Measurements from ENCODE around the gene DENND2C. TPM values are rescaled to one million over a fixed set of nuclear protein-coding genes. Genes with fewer than 3 reads are reported as not detected.

DENND2C gene
- total RNA-seq, 1 donor from 2014 or later: 0.15 TPM

DNA sequence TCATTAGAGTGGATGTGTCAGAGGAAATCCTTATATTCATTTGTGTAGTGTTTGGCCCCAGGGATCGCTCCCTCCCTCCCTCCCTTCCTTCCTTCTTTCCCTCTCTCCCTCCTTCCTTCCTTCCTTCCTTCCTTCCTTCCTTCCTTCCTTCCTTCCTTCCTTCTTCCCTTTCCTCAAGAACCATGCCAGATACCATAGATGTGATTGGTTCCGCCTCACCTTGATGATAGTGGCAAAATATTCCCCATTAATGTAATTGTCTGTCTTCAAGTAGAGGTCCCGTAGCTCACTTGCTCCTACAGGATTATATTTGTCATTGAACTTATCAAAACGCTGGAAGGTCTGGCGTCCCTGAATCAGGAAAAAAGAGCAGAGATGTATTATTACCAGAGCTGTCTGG is 7.8 kb upstream of the DENND2C start:
- intact Hi-C loops (cut with micrococcal nuclease): no loop called here

DNA sequence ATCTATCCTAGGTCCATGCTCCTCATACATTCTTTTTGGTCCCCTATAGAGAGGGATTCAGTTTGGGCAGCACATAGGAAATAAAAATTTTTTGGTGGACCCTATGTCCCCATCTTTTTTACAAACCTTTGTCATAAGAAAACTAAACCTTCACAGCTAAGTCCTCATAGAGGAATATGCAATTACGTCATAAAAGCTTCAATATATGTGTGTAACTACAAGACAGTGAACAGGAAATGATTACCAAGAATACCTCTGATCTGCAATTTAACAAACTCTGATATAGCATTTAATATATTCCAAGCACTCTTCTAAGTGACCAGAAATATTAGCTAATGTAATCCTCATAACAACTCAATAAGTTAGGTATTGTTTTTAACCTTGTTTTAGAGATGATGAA is 6.3 kb upstream of the DENND2C start:
- intact Hi-C loops (cut with micrococcal nuclease): no loop called here

DNA sequence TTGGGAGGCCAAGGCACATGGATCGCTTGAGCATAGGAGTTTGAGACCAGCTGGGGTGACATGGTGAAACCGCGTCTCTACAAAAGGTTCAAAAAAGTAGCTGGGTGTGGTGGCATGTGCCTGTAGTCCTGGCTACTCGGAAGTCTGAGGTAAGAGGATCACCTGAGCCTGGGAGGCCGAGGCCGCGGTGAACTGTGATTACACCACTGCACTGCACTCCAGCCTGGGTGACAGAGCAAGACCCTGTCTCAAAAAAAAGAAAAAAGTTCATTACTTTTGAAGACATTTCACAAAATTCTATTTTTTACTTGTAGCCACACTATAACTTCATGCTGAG is 2.1 kb upstream of the DENND2C start:
- intact Hi-C loops (cut with micrococcal nuclease): loop anchor here (2.0 kb wide), 5 partner anchors 161 to 1957 kb away; partner anchors contain the start of genes OLFML3, PPM1J and TRIM33

DNA sequence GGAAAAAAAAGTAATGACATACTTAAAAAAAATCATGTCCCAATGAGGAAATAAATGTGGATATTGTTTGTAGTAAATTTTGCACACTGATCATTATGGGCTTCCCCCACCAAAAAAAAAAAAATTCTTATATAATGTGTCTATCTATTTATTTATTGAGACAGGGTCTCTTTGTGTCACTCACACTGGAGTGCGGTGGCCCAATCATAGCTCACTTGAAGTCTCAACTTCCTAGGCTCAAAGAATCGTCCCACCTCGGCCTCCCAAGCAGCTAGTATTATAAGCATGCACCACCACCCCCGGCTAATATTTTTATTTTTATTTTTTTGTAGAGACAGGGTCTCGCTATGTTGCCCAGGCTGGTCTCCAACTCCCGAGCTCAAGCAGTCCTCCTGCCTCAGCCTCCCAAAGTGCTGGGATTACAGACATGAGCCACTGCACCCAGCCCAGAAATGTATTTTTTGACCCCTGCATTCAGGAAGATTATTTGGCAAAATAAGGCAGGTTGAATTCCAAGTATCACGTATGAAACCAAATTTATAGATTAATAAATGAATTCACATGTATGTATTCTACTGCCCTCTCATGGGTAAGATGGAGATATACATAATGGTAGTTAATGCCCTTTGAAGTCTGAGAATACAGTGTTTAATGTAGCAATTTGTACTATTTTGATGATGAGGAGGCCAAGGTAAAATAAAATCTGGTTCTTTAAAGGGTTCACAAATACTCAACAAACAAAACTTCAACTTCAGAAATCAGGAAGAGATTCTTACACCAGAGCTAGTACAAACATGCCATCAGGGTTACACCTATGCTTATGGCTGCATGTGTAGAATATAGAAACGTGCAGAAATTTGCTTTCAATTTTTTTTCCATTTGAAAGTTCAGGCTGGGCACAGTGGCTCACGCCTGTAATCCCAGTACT is 1.4 kb upstream of the DENND2C start:
- intact Hi-C loops (cut with micrococcal nuclease): loop anchor here (2.0 kb wide), 5 partner anchors 160 to 1956 kb away; partner anchors contain the start of genes OLFML3, PPM1J and TRIM33

DNA sequence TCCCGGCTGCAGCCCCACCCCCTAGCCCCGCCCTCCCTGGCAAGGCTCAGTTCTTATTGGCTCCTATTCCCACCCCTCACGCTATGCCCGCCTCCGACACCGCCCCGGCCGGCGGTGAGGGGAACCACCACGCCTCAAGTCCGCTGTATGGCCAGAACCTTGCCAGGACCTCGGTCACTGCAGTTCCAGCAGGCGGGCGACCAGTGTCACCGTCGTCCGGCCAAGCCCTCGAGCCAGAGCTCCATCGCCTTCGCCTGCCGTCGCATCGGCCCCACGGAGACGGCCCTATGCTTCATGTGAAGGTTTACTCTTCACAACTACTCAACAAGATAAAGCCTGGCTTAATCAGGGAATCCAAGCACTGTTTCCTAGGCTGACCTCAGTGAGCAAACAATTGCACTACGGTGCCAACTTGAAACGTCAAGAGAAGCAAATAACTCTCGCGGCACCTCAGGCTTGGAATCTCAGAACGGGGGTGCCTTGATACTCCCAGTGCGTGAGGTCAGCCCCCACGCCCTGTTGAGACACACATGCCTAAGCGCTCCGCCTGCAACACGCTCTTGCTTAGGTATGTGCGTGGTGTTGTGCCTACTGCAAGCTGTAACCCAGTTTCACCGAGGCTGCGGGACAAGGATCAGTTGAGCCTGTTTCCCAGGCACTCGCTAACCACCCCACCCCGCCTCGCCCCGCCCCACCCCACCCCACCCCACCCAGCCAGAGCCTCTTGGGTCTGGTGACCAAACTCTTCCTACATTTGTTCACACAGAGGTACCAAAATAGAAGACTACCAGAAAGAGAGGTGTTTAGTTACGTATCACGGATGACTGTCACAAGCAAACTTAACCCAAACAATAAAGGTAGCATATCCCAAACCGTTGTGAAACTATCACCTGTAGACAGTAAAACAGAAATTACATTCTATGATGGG is 498 bp upstream of the DENND2C start:
- intact Hi-C loops (cut with micrococcal nuclease): loop anchor here (1.0 to 2.0 kb wide), 10 partner anchors 46 to 1956 kb away; partner anchors contain the start of genes BCAS2, CSDE1, NRAS and OLFML3

DNA sequence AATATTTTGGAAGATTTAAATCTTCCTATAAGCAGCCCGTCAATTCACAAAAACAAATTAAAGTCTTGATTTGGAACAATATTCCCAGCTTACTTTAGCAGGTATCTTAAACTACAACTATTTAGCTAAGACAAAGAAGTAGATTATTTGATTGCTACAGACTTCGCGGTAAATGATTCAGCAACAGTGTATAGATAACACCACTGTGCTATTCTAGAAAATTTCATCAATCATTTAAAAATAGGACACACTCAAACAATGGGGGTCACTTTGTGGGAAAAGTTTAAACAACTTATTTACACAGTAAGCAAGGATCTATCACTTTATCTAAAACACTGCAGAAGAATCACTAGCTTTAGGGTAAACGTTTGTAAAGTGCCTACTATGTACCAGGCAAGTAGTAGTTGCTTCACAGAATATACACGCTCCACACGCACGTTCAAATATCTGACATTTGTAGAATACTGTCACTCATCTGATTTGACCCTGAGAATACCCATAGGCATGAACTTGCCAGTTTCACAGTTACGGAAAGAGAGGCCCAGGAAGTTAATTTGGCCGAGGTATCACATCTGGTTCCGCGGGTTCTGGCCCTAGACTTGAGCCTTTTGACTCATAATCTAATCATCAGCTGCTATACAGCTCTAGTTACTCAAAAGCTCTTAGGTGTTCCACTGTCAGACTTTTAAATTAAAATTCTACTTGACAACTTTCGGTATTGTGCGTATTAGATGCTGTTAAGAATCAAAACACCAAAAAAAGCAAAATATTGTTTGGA is 876 bp downstream of the DENND2C start:
- intact Hi-C loops (cut with micrococcal nuclease): no loop called here

DNA sequence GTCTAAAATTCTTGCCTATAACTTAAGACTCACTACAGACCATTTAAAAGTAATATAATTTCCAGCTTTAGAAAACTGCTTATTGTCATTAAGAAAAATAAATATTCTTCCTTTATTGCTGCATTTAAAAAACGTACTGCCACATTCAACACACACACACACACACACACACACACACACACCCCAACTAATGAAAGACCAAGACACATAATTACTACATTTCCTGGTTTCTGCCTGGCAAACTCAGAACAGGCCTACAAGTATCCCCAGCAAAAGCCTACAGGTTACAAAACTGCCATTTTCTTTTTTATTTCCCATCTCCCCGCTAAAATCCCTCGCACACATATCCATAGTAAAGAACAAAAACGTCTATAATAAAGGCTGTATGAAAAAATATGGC is 1.5 kb downstream of the DENND2C start:
- intact Hi-C loops (cut with micrococcal nuclease): no loop called here

DNA sequence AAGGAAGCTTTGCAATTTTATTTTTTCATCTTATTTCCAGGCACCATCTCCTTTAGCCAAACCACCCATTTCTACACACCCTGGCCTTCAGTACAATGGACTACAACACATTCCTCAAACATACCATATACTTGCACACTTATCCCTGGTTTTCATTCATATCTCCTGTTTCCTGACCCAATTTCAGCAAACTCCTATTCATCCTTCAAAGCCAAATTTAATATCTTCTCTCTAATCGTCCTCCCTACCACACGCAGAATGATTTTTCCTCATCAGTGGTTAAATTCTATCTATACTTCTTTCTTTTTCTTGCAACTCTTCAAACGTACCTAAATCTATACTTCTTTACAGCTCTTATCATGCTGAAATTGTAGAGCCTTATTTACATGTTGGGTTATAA is 2.9 kb downstream of the DENND2C start:
- intact Hi-C loops (cut with micrococcal nuclease): no loop called here

DNA sequence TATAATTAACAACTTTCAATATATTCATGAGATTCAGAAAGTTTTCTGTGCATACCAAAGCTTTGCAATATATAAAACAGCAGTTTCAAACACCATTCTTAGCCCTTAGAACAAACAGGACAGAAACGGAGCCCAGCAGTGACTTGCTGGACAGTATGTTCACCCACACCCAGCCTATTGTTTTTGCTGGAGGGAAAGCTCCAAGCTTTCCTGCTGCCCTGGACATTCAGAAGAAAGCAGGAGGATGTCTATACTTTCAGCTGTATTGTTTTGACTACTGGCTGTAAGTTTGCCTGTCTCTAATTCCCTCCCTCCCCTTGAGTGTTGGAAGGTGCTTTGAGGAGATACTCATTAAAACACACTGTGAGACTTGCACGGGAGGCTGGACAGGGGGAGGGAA is 9.6 kb downstream of the DENND2C start:
- intact Hi-C loops (cut with micrococcal nuclease): no loop called here

DNA sequence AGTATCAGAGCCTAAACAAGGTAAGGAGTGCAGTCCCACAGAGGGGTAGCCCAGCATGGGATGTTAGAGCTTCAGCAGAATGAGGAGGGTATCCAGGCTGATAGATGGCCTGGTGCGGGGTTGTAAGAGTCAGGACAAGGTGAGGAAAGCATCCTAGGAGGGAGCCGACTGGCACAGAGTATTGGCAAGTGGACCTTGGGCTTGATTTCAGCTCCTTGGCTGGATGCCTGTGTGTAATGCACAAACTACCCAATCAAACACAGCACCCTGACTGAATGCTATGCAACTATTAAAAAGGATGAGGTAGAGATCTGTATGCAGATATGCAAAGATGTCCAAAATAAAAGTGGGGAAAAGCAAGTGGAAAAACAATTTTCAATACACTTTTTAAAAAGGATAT is 18.0 kb downstream of the DENND2C start:
- intact Hi-C loops (cut with micrococcal nuclease): no loop called here

DNA sequence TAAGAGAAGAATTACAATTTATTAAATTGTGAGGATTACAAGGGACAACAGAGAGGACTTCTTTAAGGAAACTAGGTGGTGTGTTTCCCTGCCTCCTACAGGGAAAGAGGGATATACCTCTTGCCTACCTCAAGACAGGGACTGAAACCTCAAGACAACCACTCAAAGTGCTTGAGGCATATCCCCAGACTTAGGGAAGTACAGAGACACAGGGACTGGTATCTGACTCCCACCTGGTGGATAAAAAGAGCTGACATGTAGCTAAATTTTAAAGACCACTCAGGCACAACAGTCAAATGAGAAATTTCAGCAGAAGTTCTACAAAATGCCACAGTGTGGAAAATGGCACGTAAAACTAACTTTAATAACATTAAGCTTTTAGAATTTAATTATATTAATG is 21.3 kb downstream of the DENND2C start:
- intact Hi-C loops (cut with micrococcal nuclease): no loop called here

DNA sequence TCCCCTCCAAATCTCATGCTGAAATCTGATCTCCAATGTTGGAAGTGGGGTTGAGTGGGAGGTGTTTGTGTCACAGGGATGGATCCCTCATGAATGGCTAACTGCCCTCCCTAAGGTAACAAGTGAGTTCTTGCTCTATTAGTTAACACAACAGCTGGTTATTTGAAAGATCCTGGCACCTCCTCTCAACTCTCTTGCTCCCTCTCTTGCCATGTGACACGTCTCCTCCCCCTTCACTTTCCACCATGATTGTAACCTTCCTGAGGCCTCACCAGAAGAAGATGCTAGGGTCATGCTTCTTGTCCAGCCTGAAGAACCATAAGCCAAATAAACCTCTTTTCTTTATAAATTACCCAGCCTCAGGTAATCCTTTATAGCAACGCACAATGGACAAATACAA is 28.5 kb downstream of the DENND2C start:
- intact Hi-C loops (cut with micrococcal nuclease): no loop called here

DNA sequence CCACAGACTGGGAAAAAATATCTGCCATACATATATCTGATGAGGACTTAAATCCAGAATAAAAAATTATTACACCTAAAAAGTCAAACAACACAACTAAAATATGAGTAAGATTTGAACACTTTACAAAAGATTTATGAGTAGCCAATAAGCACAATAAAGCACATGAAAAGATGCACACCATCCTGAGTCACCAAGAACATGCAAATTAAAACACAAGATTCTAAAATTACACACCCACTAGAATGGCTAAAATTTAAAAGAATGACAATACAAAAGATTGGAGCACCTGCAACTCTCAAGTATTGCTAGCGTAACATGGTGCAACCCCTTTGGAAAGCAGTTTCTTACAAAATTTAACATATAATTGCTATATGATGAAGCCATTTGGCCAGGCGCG is 30.9 kb downstream of the DENND2C start:
- intact Hi-C loops (cut with micrococcal nuclease): no loop called here

DNA sequence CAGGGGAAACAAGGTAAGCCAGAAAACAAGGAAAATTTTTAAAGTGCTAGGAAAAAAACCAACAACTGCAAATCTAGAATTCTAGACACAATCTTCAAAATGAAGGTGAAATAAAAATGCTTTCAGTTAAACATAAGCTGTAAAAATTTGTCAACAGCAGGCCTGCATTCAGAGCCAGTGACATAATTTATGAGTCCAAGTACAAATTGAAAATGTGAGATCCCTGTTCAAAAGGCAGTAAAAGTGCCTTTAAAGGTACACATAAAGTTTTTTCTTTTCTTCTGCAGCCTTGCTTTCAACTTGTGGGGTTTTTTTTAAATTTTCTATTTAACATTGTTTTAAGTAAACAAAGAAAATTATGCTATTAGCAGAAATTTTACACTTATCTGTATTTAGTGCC is 37.4 kb downstream of the DENND2C start:
- intact Hi-C loops (cut with micrococcal nuclease): no loop called here

DNA sequence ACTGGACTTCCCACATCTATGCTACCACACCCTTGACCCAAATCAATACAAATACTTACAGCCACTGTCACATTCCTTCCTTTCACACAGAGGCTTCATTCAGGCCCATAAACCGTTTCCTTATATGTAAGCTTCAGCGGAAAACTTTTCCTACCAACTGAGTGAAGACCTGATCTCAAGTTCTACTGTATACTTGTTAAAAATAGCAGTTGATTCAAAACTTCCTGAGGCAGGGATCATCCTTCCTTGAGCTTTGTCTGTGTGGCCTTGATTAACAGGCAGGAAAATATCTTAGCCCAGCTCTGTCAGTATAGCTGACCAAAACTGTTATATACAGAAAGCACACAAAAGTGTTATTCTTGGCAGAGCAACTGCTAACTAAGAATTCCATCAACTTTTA is 42.7 kb downstream of the DENND2C start:
- intact Hi-C loops (cut with micrococcal nuclease): no loop called here

DNA sequence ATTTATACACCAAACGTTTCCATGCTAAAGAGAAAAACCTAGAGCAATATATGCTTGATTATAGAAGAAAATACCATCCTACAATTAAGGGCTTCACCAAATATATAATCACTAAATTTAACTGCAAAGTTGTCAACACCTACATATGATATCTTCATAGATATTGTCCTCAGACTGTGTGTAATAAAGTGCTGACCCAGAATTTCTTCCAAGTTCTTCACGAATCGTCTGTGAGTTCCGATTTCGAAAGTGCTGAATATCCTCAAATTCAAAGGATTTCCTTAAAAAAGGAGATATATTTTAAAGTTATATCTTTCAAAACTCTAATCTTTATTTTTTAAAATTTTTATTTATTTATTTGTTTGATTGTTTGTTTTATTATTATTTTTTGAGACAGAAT is 46.5 kb downstream of the DENND2C start:
- intact Hi-C loops (cut with micrococcal nuclease): no loop called here

DNA sequence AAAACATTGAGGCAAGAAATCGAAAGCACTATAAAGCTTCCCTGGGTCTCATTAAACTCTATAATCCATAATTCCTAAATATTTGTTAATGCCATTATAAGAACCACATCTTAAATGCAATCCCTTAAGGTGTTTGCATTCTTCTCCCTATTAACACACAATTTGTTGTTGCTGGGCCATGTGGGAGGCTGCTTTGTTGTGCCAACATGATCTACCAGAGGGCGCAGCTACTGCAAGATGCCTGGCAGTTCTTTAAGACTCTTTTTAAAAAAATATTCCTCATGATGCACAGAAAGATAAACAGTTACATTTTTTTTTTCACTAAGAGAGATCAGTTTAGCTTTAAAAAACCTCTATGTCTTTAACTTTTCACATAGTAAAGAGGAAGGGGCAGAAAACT is 49.4 kb downstream of the DENND2C start:
- intact Hi-C loops (cut with micrococcal nuclease): no loop called here

DNA sequence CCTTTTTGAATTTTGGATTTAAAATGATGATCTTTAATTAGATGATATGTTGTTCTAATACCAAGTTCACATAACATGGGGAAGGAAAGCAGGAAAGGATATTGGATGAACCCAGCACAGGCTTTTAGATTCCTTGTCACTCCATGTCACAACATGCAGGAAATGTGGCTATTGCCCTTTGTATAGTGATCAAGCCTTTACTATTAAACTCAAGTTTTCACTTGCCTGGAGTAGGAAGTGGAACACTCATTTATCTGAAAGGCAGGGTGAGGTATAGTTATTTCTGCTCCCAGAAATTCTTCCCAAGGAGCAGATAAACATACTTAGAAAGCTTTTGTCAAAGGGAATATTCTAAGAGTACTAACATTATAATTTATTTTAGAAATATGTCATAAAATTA is 51.2 kb downstream of the DENND2C start:
- intact Hi-C loops (cut with micrococcal nuclease): no loop called here

DNA sequence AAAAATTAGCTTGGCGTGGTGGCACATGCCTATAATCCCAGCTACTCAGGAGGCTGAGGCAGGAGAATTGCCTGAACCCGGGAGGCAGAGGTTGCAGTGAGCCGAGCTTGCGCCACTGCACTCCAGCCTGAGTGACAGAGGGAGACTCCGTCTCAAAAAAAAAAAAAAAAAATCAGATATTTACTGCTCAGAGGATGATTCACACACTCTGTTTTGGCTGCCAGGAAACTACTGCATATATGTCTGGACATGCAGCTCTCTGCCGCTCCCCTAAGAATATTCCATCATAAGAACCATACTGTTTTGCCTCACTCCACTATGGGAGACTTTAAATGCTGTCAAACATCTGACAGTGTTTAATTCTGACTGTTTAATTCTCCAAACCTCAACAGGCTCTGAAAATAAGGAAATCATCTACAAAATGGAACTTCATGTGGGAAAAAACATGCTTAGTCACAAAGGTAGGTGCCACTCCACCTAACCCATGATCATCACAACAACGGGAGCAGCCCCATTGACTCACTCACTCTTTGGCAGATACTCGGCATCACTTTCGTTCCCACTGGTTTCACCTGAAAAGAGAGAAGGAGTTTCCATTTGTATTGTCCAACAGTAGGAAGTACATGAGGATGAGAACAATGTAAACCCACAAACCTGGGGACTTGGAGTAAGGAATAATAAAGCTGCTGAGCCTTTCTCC is 59.2 kb downstream of the DENND2C start:
- intact Hi-C loops (cut with micrococcal nuclease): no loop called here

DNA sequence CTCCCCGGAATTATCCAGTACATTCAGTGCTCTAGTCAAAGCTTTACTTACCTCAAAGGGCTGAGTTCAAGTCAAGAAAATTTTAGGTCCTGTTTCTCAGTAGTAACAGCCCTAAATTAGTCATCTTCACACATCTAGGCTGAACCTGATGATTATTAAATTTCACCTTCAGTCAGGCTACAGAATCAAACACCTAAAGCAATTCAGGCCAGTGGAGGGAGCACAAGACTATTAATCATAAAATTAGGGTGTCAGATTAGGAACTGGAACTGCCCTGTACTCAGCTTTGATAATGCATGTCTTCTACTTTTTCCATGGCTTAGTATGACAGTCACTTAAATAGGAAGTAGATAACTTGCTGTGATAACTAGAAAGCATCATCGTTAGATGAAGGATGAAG is 60.0 kb downstream of the DENND2C start:
- intact Hi-C loops (cut with micrococcal nuclease): no loop called here

DNA sequence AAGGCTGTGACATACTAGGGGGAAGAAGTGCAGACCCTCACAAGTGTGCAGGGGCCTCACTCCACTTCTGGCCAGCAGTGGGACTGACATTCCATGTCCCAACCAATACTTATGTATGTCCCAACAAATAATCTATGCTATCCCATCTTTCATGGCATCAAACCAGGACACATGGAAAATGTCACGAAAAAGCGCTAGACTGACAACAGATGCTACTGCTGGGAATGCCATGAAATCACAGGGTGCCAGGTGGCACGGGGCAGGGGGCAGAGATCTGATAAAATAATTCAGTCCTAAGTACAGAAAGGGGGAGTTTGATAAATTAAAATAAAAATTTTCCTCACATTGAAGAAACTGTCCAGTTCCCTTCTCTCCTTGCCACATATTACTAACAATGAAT is 60.8 kb downstream of the DENND2C start:
- intact Hi-C loops (cut with micrococcal nuclease): no loop called here

Data from T-helper 1 cell treated with Interleukin-12 subunit alpha and Interleukin-12 subunit beta and Interleukin-4 antibody, amounts not matched to agents 30 ng/mL and 1 ng/mL, for 36 hours (primary cell).